HUES64 (cell line): ENCODE results near the gene MAP3K19.

Source experiments
- H3K27ac ChIP-seq: 2 replicates; pipeline ENCODE4 v1.7.0; 2013; ENCODE audit warnings: low read depth, low read length, inconsistent platforms
- H3K27me3 ChIP-seq: 2 replicates; pipeline ENCODE4 v1.6.1; 2013; ENCODE audit warnings: mild to moderate bottlenecking, low read length; ENCODE audit not compliant: insufficient read depth
- H3K36me3 ChIP-seq: 2 replicates; pipeline ENCODE4 v1.6.1; 2013; ENCODE audit warnings: mild to moderate bottlenecking, low read length; ENCODE audit not compliant: insufficient read depth
- H3K4me1 ChIP-seq: 2 replicates; pipeline ENCODE4 v1.6.1; 2013; ENCODE audit warnings: mild to moderate bottlenecking, low read length, moderate library complexity; ENCODE audit not compliant: insufficient read depth
- H3K4me3 ChIP-seq: 2 replicates; pipeline ENCODE4 v1.5.1; 2013; ENCODE audit warnings: mild to moderate bottlenecking, low read length, moderate library complexity
- H3K9ac ChIP-seq: 2 replicates; pipeline ENCODE4 v1.6.1; 2013; ENCODE audit warnings: mild to moderate bottlenecking, low read depth, low read length
- H3K9me3 ChIP-seq: 2 replicates; pipeline ENCODE4 v1.6.1; 2013; ENCODE audit warnings: low read depth, low read length; ENCODE audit not compliant: insufficient read depth
- WGBS: fragments of 150-250, 120-280 bp; methylation state at CpG from one replicate; pipeline ENCODE4 v1.1.7; 2013; ENCODE audit warnings: missing lambda C conversion rate; 5-methylcytosine and 5-hydroxymethylcytosine counted together

MAP3K19 gene

DNA sequence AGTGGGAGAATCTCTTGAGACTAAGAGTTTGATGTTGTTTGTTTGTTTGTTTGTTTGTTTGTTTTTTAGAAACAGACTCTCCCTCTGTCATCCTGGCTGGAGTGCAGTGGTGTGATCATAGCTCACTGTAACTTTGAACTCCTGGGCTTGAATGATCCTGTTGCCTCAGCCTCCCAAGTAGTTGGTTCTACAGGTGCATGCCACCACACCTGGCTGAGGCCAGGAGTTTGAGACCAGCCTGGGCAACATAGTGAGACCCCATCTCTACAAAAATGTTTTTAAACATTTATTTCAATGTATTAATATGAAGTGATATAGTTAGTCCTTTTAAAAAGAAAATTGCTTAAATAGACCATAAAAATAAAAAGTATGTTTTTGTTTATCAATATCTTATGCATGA lies 35.6 kb downstream of the MAP3K19 start:
- no peaks in the 10 kb centered on the region for H3K27me3 ChIP-seq
- no peaks in the 10 kb centered on the region for H3K4me1 ChIP-seq
- H3K4me3 ChIP-seq = no peak overlapping the region
- no peak overlapping the region for H3K9ac ChIP-seq
- H3K9me3 ChIP-seq = peaks cover 7% of the 10 kb centered on the region
- no peak overlapping the region for H3K27ac ChIP-seq
- no peaks in the 10 kb centered on the region for H3K36me3 ChIP-seq

- 0 out of 2 replicates have a peak, but pooled peaks cover under 1% of the 10 kb centered on the region for H3K27me3 ChIP-seq
- no peak overlapping the region for H3K27ac ChIP-seq
- H3K9me3 ChIP-seq = no peaks in the 10 kb centered on the region
- H3K9ac ChIP-seq = no peak overlapping the region
- 93% methylated on average over 6 of the region's 10 CpGs for WGBS
- no peak overlapping the region for H3K4me3 ChIP-seq
- H3K36me3 ChIP-seq = no peaks in the 10 kb centered on the region
- H3K4me1 ChIP-seq = peaks cover 7% of the 10 kb centered on the region; the same call in 1 of the 2 replicates
These were observed 36.9 kb downstream of the MAP3K19 start for GRCh38 chr2:135010200-135010942.

DNA sequence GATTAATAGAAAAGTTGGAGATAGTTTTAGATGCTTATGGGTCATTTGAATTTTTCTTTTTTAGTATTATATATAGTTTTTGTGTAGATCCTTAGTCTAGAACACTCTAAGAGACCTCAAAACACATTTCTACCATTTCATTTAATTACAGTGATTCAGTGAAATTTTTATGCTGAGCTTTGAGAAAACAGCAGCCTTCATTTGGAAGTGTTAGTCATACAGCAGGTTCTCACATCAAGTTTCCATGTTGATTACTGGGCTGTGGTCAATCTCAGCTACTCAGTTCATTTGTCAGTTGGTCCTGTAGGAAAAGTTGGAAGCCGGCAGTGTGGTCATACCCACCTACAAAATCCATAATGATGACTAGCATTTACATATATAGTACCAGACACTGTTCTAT lies 37.9 kb downstream of the MAP3K19 start:
- Histone ChIP-seq H3K9me3 (no peaks in the 10 kb centered on the region), H3K27me3 (peaks cover 10% of the 10 kb centered on the region), H3K36me3 (no peaks in the 10 kb centered on the region), H3K4me3 (no peak overlapping the region), H3K27ac (no peak overlapping the region), H3K9ac (no peak overlapping the region), H3K4me1 (peaks cover 9% of the 10 kb centered on the region; the same call in 1 of the 2 replicates)
- 100% methylated on average over 1 of the region's 1 CpG for WGBS

GRCh38 chr2:135005753-135006152 lies 41.5 kb downstream of the MAP3K19 start:
- peaks cover 9% of the 10 kb centered on the region; the same call in 1 of the 2 replicates for H3K4me1 ChIP-seq
- 55% methylated on average over 3 of the region's 3 CpGs for WGBS
- H3K4me3 ChIP-seq = no peak overlapping the region
- peaks cover 10% of the 10 kb centered on the region for H3K27me3 ChIP-seq
- H3K9ac ChIP-seq = no peak overlapping the region
- H3K27ac ChIP-seq = no peak overlapping the region
- no peaks in the 10 kb centered on the region for H3K9me3 ChIP-seq
- no peaks in the 10 kb centered on the region for H3K36me3 ChIP-seq

- Histone ChIP-seq H3K27me3 (peaks cover 10% of the 10 kb centered on the region), H3K36me3 (no peaks in the 10 kb centered on the region), H3K4me1 (peaks cover 9% of the 10 kb centered on the region; the same call in 1 of the 2 replicates), H3K27ac (no peak overlapping the region), H3K9ac (no peak overlapping the region), H3K9me3 (no peaks in the 10 kb centered on the region), H3K4me3 (no peak overlapping the region)
- 24% methylated on average over 17 of the region's 17 CpGs for WGBS
These were observed 43.1 kb downstream of the MAP3K19 start for GRCh38 chr2:135004005-135004746.

- H3K4me3 ChIP-seq = no peak overlapping the region
These were observed 44.4 kb downstream of the MAP3K19 start for GRCh38 chr2:135002836-135003235.

GRCh38 chr2:134999521-134999920 lies 47.7 kb downstream of the MAP3K19 start:
- H3K9ac ChIP-seq = no peak overlapping the region
- WGBS = 93% methylated on average over 2 of the region's 2 CpGs
- no peak overlapping the region for H3K4me3 ChIP-seq
- H3K27me3 ChIP-seq = peaks cover 2% of the 10 kb centered on the region
- no peaks in the 10 kb centered on the region for H3K36me3 ChIP-seq
- no peaks in the 10 kb centered on the region for H3K4me1 ChIP-seq
- no peak overlapping the region for H3K27ac ChIP-seq
- H3K9me3 ChIP-seq = no peaks in the 10 kb centered on the region

More at GRCh38 chr2:135002836-135003235, 44.4 kb downstream of the MAP3K19 start:
- Histone ChIP-seq H3K36me3 (no peaks in the 10 kb centered on the region), H3K4me1 (peaks cover 9% of the 10 kb centered on the region; the same call in 1 of the 2 replicates), H3K27me3 (peaks cover 10% of the 10 kb centered on the region), H3K9ac (no peak overlapping the region), H3K27ac (no peak overlapping the region), H3K9me3 (no peaks in the 10 kb centered on the region)
- WGBS = 87% methylated on average over 4 of the region's 4 CpGs

- H3K9ac ChIP-seq = no peak overlapping the region
- no CpG with 5 or more reads among the region's 3 CpGs for WGBS
- H3K36me3 ChIP-seq = no peaks in the 10 kb centered on the region
- no peaks in the 10 kb centered on the region for H3K4me1 ChIP-seq
- H3K27me3 ChIP-seq = no peaks in the 10 kb centered on the region
- no peak overlapping the region for H3K4me3 ChIP-seq
- H3K9me3 ChIP-seq = no peaks in the 10 kb centered on the region
- H3K27ac ChIP-seq = no peak overlapping the region
These were observed 58.1 kb downstream of the MAP3K19 start for GRCh38 chr2:134988994-134989605.

GRCh38 chr2:134985061-134985460 lies 62.2 kb downstream of the MAP3K19 start:
- H3K27ac ChIP-seq = no peak overlapping the region
- WGBS = 96% methylated on average over 3 of the region's 3 CpGs
- H3K36me3 ChIP-seq = no peaks in the 10 kb centered on the region
- H3K4me1 ChIP-seq = no peaks in the 10 kb centered on the region
- H3K9ac ChIP-seq = no peak overlapping the region
- H3K9me3 ChIP-seq = no peaks in the 10 kb centered on the region
- no peak overlapping the region for H3K4me3 ChIP-seq
- no peaks in the 10 kb centered on the region for H3K27me3 ChIP-seq

DNA sequence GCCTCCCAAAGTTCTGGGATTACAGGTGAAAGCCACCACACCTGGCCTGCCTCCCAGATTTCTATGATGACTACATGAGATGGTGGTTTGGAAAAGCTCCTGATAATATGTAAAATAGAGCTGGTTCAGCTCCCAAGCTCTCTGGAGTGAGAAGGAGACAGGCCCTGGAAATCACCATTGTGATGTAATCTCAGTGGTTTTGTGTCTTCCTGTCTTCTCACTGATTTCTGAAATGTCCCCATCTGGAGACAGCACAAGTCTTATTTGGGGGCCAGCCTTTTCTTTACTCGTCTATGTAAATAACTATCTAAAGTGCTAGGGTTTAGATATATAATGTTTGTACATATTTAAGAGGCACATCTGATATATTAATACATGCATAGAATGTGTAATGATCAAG lies 64.6 kb downstream of the MAP3K19 start:
- no peaks in the 10 kb centered on the region for H3K27me3 ChIP-seq
- WGBS = no CpG with 5 or more reads among the region's 1 CpG
- H3K27ac ChIP-seq = no peak overlapping the region
- no peaks in the 10 kb centered on the region for H3K36me3 ChIP-seq
- no peaks in the 10 kb centered on the region for H3K4me1 ChIP-seq
- no peaks in the 10 kb centered on the region for H3K9me3 ChIP-seq
- H3K4me3 ChIP-seq = no peak overlapping the region
- no peak overlapping the region for H3K9ac ChIP-seq

DNA sequence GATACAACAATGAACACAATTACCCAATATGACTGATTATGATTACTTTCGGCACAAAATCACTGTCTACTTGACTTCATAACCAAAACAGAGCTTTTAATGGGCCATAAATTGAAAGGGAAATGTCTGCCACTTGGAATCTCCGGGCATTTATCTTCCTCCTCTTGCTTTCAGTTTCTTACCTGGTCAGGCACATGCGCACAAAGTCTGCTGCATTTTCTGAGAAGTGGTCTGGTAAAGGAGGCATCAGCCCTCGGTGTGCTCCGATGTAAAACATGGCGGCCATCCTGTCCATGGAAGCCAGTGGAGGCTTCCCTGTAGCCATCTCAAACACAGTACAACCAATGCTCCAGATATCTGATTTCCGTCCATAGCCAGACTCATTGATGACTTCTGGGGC lies 66.6 kb downstream of the MAP3K19 start:
- Histone ChIP-seq H3K27ac (no peak overlapping the region), H3K9me3 (no peaks in the 10 kb centered on the region), H3K27me3 (no peaks in the 10 kb centered on the region), H3K9ac (no peak overlapping the region), H3K4me1 (no peaks in the 10 kb centered on the region), H3K36me3 (no peaks in the 10 kb centered on the region), H3K4me3 (no peak overlapping the region)
- 96% methylated on average over 7 of the region's 7 CpGs for WGBS
